HUES48 (cell line): ENCODE data around the gene PRAC1.
"Not testable (repeated sequence)": the region's sequence is repeated elsewhere in the genome, so short reads cannot be mapped to it uniquely, and the experiment has no call there.

Experiments
- H3K27ac ChIP-seq: one replicate; pipeline ENCODE4 v1.7.0; 2013; ENCODE audit warnings: low read depth, low read length, inconsistent platforms
- H3K27me3 ChIP-seq: 2 replicates; pipeline ENCODE4 v1.6.1; 2013; ENCODE audit warnings: mild to moderate bottlenecking, low read length; ENCODE audit not compliant: control insufficient read depth, insufficient read depth
- H3K36me3 ChIP-seq: 2 replicates; pipeline ENCODE4 v1.6.1; 2013; ENCODE audit warnings: low read length; ENCODE audit not compliant: control insufficient read depth, insufficient read depth
- H3K4me1 ChIP-seq: 2 replicates; pipeline ENCODE4 v1.6.1; 2013; ENCODE audit warnings: mild to moderate bottlenecking, low read length; ENCODE audit not compliant: control insufficient read depth, insufficient read depth
- H3K4me3 ChIP-seq: 2 replicates; pipeline ENCODE4 v1.5.1; 2013; ENCODE audit warnings: mild to moderate bottlenecking, low read depth, low read length
- H3K9ac ChIP-seq: 2 replicates; pipeline ENCODE4 v1.6.1; 2013; ENCODE audit warnings: mild to moderate bottlenecking, low read depth, low read length, moderate library complexity
- H3K9me3 ChIP-seq: 2 replicates; pipeline ENCODE4 v1.6.1; 2013; ENCODE audit warnings: low read length; ENCODE audit not compliant: control insufficient read depth, insufficient read depth

PRAC1 gene

GRCh38 chr17:48717367-48718226, 4.7 kb downstream of the PRAC1 start:
- no peaks in the 10 kb centered on the region; the same call in 1 of the 2 replicates for H3K9me3 ChIP-seq
- H3K27ac ChIP-seq, result no peak overlapping the region
- peaks cover 94% of the 10 kb centered on the region for H3K27me3 ChIP-seq
- H3K4me1 ChIP-seq, result peaks cover 42% of the 10 kb centered on the region
- no peak overlapping the region for H3K4me3 ChIP-seq
- no peak overlapping the region for H3K9ac ChIP-seq
- H3K36me3 ChIP-seq, result no peaks in the 10 kb centered on the region

GRCh38 chr17:48716549-48716948, 5.8 kb downstream of the PRAC1 start:
- Histone ChIP-seq H3K4me1 (peaks cover 34% of the 10 kb centered on the region), H3K27me3 (peaks cover 92% of the 10 kb centered on the region)
- not testable (repeated sequence) for H3K36me3 ChIP-seq, H3K4me3 ChIP-seq, H3K9me3 ChIP-seq, H3K9ac ChIP-seq, H3K27ac ChIP-seq

GRCh38 chr17:48715496-48716399, 6.6 kb downstream of the PRAC1 start:
- Histone ChIP-seq H3K4me3 (no peak overlapping the region), H3K27ac (no peak overlapping the region), H3K9ac (no peak overlapping the region), H3K27me3 (peaks cover 92% of the 10 kb centered on the region), H3K4me1 (peaks cover 30% of the 10 kb centered on the region), H3K36me3 (no peaks in the 10 kb centered on the region), H3K9me3 (no peaks in the 10 kb centered on the region; the same call in 1 of the 2 replicates)

- H3K4me3 ChIP-seq, result no peak overlapping the region
- peaks cover 62% of the 10 kb centered on the region for H3K27me3 ChIP-seq
- no peaks in the 10 kb centered on the region for H3K36me3 ChIP-seq
- no peaks in the 10 kb centered on the region for H3K4me1 ChIP-seq
- H3K27ac ChIP-seq, result no peak overlapping the region
- H3K9me3 ChIP-seq, result no peaks in the 10 kb centered on the region
- no peak overlapping the region for H3K9ac ChIP-seq
These were observed 11.2 kb downstream of the PRAC1 start for GRCh38 chr17:48711128-48711527.

GRCh38 chr17:48704361-48705248, 17.7 kb downstream of the PRAC1 start:
- no peaks in the 10 kb centered on the region for H3K4me1 ChIP-seq
- no peaks in the 10 kb centered on the region for H3K36me3 ChIP-seq
- no peak overlapping the region for H3K27ac ChIP-seq
- no peak overlapping the region for H3K4me3 ChIP-seq
- H3K9me3 ChIP-seq, result no peaks in the 10 kb centered on the region
- H3K27me3 ChIP-seq, result peaks cover 41% of the 10 kb centered on the region
- no peak overlapping the region for H3K9ac ChIP-seq

GRCh38 chr17:48701864-48702532, 20.3 kb downstream of the PRAC1 start:
- H3K27me3 ChIP-seq, result peaks cover 36% of the 10 kb centered on the region
- H3K9me3 ChIP-seq, result no peaks in the 10 kb centered on the region
- no peak overlapping the region for H3K9ac ChIP-seq
- no peaks in the 10 kb centered on the region for H3K4me1 ChIP-seq
- H3K36me3 ChIP-seq, result no peaks in the 10 kb centered on the region
- no peak overlapping the region for H3K4me3 ChIP-seq
- H3K27ac ChIP-seq, result no peak overlapping the region

GRCh38 chr17:48693178-48693577, 29.1 kb downstream of the PRAC1 start:
- no peaks in the 10 kb centered on the region for H3K36me3 ChIP-seq
- no peak overlapping the region for H3K4me3 ChIP-seq

GRCh38 chr17:48692049-48692448, 30.3 kb downstream of the PRAC1 start:
- Histone ChIP-seq H3K27ac (no peak overlapping the region), H3K4me3 (no peak overlapping the region), H3K27me3 (no peaks in the 10 kb centered on the region)

More at GRCh38 chr17:48693178-48693577, 29.1 kb downstream of the PRAC1 start:
- no peaks in the 10 kb centered on the region for H3K4me1 ChIP-seq
- no peaks in the 10 kb centered on the region for H3K27me3 ChIP-seq
- no peaks in the 10 kb centered on the region for H3K9me3 ChIP-seq
- no peak overlapping the region for H3K27ac ChIP-seq
- no peak overlapping the region for H3K9ac ChIP-seq

GRCh38 chr17:48690655-48691054, 31.7 kb downstream of the PRAC1 start:
- no peak overlapping the region for H3K27ac ChIP-seq
- no peak overlapping the region for H3K9ac ChIP-seq
- no peak overlapping the region for H3K4me3 ChIP-seq
- no peaks in the 10 kb centered on the region for H3K9me3 ChIP-seq
- H3K4me1 ChIP-seq, result no peaks in the 10 kb centered on the region
- H3K36me3 ChIP-seq, result no peaks in the 10 kb centered on the region
- no peaks in the 10 kb centered on the region; the same call in 1 of the 2 replicates for H3K27me3 ChIP-seq

More at GRCh38 chr17:48692049-48692448, 30.3 kb downstream of the PRAC1 start:
- no peak overlapping the region for H3K9ac ChIP-seq
- H3K36me3 ChIP-seq, result no peaks in the 10 kb centered on the region
- H3K9me3 ChIP-seq, result no peaks in the 10 kb centered on the region
- H3K4me1 ChIP-seq, result no peaks in the 10 kb centered on the region

GRCh38 chr17:48681609-48682008, 40.7 kb downstream of the PRAC1 start:
- Histone ChIP-seq H3K9ac (no peak overlapping the region), H3K27ac (no peak overlapping the region), H3K9me3 (no peaks in the 10 kb centered on the region), H3K36me3 (no peaks in the 10 kb centered on the region), H3K4me1 (no peaks in the 10 kb centered on the region), H3K27me3 (peaks cover 40% of the 10 kb centered on the region), H3K4me3 (no peak overlapping the region)
